Measurements from ENCODE around the gene SMIM9. TPM values are rescaled to one million over a fixed set of nuclear protein-coding genes. Genes with fewer than 3 reads are reported as not detected.

Gene SMIM9
- total and polyA plus RNA-seq, 9 of the 15 experiments (the other 6 are each of a cell fraction or from before 2014, with no cell fraction given): 0.08 TPM; not detected in 8

DNA sequence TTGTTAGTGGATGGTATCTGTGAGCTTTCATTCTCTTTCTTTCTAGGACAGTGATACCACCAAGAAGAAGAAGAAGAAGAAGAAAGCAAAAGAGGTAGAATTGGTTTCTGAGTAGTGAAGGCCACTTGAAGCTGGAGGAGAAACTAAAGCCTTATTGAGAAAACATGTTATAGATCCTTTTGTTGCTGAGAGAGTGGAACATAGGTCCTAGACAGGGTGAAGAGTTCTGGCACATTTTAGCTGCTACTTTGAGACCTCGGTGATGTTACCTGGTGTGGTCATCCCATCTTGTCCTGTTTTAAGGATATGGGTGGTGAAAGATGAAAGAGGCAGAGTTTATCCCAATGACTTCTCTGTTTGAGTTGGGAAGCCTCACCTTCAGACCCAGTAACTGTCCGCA, 57.7 kb downstream of the SMIM9 start (continued):
- TF ChIP-seq ZBTB1 (CRISPR knock-in tag; IDR thresholded peaks at IDR 0.05; ENCODE audit: borderline replicate concordance, low read depth) (no peak), POLR2G (IDR thresholded peaks at IDR 0.05; ENCODE audit: low read depth, low read length) (peak; percentile 36; the same call in 1 of the 2 replicates), RBFOX2 (IDR thresholded peaks at IDR 0.05; ENCODE audit: low read depth, low read length) (peak; percentile 19), CCAR2 (IDR thresholded peaks at IDR 0.05; ENCODE audit: low read depth, low read length) (no peak), RBM22 (IDR thresholded peaks at IDR 0.05; ENCODE audit: low read depth, low read length, poor library complexity, severe bottlenecking) (no peak), MAFK (IDR thresholded peaks at IDR 0.05; ENCODE audit: low read length) (no peak), KDM4B (IDR thresholded peaks at IDR 0.05; ENCODE audit: borderline replicate concordance in 2 of 2, low read depth in 1 of 2) (no peak)
- TF ChIP-seq, protein P1, sequence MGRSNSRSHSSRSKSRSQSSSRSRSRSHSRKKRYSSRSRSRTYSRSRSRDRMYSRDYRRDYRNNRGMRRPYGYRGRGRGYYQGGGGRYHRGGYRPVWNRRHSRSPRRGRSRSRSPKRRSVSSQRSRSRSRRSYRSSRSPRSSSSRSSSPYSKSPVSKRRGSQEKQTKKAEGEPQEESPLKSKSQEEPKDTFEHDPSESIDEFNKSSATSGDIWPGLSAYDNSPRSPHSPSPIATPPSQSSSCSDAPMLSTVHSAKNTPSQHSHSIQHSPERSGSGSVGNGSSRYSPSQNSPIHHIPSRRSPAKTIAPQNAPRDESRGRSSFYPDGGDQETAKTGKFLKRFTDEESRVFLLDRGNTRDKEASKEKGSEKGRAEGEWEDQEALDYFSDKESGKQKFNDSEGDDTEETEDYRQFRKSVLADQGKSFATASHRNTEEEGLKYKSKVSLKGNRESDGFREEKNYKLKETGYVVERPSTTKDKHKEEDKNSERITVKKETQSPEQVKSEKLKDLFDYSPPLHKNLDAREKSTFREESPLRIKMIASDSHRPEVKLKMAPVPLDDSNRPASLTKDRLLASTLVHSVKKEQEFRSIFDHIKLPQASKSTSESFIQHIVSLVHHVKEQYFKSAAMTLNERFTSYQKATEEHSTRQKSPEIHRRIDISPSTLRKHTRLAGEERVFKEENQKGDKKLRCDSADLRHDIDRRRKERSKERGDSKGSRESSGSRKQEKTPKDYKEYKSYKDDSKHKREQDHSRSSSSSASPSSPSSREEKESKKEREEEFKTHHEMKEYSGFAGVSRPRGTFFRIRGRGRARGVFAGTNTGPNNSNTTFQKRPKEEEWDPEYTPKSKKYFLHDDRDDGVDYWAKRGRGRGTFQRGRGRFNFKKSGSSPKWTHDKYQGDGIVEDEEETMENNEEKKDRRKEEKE (IDR thresholded peaks at IDR 0.05; ENCODE audit: borderline replicate concordance in 1 of 2, control insufficient read depth in 1 of 2, low read depth in 2 of 2, low read length in 1 of 2): 0 out of 4 replicates have a peak, but pooled peaks have one; percentile 20 to 27

All from K562 (cell line).